NCI-H2196 (cell line): Measurements from ENCODE around the gene NMB.

Experiments used
- DNase-seq: peaks from one replicate; lab custom pipeline; 2025; ENCODE audit not compliant: unreplicated experiment; lab: John Stamatoyannopoulos, UW

Gene NMB

GRCh38 chr15:84620626-84621025 is 37.4 kb downstream of the NMB start:
- DNase-seq, result no peak

- DNase-seq, result no peak
Observed at GRCh38 chr15:84616235-84616634, 41.8 kb downstream of the NMB start.

- DNase-seq, result no peak
Observed at GRCh38 chr15:84611631-84612030, 46.4 kb downstream of the NMB start.

GRCh38 chr15:84609818-84610525 is 48.0 kb downstream of the NMB start:
- no peak for DNase-seq

GRCh38 chr15:84608707-84609284 is 49.2 kb downstream of the NMB start:
- no peak for DNase-seq

GRCh38 chr15:84606653-84607120 is 51.3 kb downstream of the NMB start:
- no peak for DNase-seq

GRCh38 chr15:84605554-84605882 is 52.5 kb downstream of the NMB start:
- no peak for DNase-seq
